GM19240 (cell line): ENCODE measurements around the gene AMPH.
"Not testable (repeated sequence)": the region's sequence is repeated elsewhere in the genome, so short reads cannot be mapped to it uniquely, and the experiment has no call there.

Source experiments
- DNase-seq: peaks from one replicate; pipeline ENCODE4 v3.0.0; 2011; ENCODE audit warnings: low spot score; ENCODE audit not compliant: insufficient read length

The AMPH gene

DNA sequence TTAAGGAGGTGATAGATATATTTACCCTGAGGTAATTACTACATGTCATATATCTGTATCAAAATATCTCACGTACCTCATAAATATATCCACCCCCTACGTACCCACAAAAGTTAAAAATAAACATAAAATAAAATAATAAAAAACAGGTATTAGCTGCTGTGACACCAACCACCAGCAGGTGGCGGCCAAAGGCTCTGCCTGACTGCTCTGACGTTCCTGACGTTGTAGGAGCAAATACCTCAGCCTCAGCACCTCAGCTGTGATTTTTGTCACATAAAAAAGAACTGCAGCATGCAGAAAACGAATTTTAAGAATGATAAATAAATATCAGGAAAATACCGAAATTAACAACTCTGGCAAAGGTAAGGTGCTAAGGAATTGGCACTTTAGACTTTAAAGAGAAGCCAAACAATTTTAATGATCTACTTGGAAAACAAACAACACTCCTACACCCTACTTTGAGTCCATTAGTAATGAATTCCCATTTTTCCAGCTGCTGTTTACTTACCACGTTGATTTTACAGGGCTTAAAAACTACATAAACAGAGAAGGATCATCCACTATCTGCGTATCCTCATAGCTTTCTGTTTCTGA, 232.3 kb downstream of the AMPH start:
- DNase-seq: peak; percentile 38

DNA sequence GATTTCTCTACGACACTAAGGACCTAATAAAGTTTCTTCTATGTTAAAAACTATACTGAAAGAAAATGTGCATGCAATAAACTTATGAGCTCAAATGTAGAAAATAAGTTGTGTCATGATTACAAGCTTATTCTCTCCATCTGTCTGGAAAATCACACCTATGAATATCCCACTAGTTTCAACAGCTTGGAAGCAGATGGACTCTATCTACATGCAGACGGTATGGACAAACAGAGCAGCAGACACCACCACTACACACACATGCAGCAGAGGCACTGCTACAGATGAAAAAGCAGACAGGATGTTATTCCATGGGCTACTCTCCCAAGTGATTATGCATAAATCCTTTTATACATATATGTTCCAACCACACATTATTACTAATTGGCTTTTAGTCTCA, 234.3 kb downstream of the AMPH start:
- DNase-seq: no peak

DNA sequence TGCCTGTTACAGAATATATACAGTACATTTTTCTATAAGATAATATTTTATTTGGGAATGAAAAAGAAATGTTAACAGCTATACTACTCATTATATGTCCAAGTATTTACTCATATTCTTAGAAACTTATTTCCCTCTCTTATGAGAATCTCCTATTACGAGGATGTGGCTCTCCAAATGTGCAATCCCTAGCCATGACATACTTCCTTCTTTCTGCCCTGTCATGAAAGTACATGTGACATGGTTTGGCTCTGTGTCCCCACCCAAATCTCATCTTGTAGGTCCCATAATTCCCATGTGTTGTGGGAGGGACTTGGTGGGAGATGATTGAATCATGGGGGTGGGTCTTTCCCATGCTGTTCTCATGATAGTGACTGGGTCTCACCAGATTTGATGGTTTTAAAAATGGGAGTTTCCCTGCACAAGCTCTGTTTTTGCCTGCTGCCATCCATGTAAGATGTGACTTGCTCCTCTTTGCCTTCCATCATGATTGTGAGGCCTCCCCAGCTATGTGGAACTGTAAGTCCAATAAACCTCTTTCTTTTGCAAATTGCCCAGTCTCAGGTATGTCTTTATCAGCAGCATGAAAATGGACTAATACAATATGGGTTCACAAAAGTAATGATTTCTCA, 235.1 kb downstream of the AMPH start:
- DNase-seq: not testable (repeated sequence)

DNA sequence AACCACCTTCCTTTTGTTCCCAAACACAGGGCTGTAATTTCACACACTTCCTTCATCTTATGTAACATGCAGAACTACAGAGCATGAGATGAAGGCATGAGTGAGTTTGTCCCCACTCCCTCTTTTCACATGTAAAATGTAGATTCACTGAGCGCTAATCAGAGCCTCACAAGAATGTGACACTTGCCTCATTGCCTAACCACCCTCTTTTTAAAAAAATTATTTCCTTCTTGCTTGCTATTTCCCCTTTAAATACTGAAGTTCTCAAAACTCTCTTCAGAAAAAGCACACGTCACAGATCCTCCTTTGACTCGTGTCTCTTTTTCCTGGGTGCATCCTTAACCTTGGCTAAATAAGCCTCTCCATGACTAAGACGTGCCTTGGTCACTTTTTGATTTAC, 236.5 kb downstream of the AMPH start:
- DNase-seq: no peak

DNA sequence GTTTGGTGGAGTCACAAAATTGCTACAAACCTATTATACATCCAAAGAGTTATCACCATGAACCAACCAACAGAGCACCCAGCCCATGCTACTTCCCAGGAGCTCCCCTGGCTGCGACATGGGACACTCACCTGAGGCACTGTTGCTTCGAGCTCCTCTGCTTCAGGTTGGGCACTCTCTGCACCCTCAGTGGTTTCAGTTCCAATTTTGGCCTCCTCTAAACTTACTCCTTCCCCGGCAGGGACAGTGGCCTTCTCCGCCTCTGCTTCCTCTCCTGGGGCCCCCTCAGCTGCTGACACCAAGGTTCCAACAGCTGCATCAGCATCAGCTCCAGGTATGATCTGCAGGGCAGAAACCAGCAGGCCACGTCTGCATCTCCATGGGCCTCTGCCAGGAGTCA, 237.3 kb downstream of the AMPH start:
- no peak for DNase-seq

DNA sequence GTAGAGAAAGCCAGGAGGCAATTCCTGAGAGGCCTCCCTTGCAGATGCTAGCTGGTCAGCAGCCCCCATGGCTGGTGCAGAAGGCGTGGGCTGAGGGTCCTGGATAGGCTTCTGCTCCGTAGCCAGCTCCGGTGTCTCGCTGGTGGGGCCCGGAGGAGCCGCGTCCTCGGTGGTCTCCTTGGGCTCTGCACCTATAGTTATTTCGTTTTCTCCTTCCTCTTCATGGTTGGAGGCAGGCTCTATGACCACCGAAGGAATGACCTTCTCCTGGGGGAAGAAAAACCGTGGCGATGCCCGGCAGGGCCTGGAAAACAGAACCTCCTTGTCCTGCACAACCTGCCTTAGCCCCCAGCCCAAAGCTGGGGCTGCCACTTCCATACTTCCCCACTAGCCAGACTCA, 239.4 kb downstream of the AMPH start:
- DNase-seq: no peak

DNA sequence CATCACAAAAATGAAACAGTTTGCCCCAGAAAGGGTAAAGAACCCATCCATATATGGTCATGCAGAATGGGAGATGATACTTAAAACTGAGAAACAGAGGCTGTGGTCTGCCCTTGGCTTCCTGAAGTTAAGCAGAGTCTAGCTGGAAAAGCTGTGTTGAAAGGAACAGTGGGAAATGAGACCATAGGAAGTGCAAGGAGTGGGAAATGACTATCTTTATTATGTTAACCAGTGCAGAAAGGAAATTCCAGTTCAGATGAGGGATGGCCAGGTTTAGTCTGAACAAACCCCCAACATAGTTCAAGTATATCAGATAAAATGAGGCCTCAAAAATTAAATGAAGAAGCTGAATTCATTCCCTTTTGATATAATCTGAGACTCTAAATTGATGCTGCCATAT, 245.5 kb downstream of the AMPH start:
- no peak for DNase-seq

DNA sequence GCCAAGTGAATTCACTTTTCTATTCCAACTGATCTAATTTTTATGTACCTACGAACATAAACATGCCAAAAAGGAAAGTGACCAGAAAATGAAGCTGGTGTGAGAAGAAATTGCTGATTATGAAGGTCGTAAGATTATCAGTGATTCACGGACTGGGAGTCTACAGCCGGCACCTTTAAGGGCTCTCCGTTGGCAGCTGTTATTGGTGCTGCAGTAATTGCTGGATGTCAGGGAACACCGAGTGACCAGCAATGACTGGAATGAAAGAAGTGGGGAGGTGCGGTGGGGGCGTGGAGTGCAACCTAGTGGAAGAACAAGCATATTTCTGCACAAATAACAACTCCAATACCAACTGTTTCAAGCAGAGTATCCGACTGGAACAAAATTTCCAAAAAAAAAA, 247.9 kb downstream of the AMPH start:
- DNase-seq: no peak

DNA sequence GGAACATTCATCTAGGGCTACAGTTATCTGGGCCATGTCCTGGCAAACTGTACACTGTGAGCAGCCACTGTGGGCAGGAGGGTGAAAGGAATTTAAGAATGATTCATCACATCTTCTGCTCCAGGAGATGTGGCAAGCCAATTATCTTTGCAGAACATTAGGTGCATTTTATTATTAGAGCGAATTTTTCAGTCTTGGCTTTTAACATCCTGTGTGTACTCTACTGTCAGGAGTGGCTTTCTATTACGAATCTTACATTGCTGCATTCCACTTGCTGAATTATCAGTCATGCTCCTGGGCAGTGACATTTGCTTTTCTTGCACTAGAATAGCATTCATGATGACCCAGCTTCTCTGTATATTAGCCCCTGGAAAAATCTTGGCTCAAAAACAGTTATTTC, 248.5 kb downstream of the AMPH start:
- no peak for DNase-seq

DNA sequence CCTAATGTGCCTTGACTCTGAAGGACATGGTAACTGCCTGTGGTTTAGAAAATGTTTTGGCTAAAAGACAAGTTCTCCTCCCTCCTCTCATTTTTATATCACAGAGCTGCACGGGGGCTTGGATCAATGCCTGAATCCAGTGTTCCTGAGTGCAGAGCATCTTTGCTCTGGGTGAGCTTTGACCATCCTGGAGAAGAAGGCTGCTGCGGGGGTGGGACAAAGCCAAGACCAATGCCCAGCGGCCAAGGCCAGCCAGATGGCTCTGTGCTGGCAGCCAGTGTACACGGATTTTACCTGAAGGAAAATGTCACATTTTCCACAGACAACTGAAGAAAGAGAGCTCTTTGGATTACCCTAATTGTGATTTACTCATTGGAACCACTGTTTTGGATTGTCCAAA, 255.7 kb downstream of the AMPH start:
- DNase-seq: no peak

DNA sequence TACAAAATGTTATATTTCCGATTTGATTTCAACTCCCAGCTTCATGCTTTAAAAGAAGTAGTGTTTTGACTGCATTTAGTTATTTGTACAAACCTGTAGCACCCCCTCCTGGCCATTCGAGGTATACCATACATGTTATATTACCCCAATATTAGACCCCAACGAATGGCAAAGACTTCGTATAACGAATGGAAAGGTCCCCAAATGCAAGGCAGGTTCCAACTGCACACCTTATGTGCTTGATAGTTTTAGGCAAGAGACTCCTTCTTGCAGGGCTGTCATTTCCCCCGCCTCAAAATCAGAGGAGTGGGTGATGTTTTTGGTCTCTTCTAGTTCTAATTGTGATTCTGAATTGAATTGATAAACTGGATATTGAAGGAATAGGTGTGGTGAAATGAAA, 256.7 kb downstream of the AMPH start:
- DNase-seq: no peak

DNA sequence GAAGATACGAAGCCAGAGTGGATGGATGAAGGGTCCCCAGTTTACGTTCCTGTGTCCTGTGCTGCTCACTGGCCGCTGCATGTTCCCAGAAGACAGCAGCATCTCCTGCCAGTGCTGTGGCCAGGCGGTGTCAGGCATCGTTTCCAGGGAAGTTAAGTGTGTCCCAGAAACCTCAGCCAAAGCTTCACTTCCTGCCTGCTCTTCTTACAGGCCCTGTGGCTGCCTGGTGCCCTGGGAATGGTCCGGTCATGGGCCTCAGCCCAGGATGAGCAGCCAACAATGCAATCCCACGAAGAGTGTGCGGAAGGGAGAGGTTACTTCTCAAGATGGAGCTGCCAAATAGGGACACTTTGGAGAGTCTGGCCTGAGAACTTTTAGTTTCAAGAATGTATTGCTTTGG, 258.0 kb downstream of the AMPH start:
- no peak for DNase-seq

DNA sequence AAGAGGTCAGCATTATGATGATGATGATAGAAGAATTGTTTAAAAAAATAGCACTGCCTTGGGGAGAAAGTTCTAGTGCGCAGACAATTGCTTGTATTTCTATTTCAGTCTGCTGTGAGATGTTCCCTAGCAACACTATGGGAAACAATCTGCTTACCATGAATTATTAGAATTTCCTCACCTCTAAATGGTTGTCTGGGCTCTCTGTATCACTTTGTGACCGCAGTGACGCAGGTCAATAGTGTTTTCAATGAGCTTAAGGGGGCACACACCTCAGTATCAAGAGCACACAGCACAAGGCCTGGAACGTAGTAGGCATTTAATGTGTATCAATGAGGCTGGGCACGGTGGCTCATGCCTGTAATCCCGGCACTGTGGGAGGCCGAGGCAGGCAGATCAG, 258.9 kb downstream of the AMPH start:
- DNase-seq: no peak

DNA sequence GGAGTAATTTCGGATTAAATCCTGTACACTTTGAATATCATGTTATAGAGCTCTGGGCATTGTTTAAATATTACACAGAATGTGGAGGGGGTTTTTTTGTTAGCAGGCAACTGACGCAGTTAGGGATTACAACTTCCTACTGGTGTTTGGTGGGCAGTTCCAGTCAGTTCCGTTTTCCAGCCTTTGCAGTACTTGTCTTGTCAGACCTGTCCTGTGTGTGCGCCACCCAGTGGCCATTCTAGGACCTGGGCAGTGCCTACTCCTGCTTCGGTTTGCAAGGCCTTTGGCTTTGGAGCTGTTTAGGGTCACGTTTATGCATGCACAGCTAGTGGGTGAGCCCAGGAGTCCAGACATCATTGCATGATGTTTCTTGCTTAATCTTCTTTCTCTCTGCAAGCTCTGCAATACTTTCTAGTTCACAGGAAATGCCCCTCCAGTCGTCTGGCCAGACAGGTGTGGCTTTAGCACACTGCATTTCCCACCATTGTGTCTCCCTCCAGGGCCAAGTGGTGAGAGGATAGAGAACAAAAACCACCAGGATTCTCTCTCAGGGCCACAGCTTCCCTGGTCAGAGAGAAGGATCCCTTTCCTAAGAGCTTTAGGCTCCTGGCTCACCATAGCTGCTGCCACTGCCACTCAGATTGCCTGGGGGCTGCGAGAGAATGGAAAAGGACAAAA, 261.2 kb downstream of the AMPH start:
- peak; percentile 31 for DNase-seq

DNA sequence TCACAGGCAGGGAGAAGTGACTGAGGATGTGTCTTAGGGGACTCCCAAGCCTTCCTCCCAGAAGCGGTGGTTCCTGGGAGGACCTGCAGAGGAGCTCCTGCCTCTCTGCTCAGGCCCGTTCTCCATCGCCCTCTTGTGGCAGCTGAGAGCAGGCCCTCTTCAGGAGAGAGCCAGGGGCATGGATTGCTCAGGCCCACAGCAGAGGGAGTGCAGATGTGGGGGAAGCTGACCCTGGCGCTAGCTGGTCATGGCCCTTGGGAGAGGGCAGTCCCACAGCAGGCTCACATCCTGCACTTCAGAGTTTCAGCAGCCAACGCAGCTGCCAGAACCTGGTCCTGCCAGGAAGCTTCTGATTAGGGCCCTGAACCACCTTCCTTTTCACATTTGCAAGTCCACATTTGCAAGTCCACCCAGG, 263.0 kb downstream of the AMPH start:
- DNase-seq: peak; percentile 30

DNA sequence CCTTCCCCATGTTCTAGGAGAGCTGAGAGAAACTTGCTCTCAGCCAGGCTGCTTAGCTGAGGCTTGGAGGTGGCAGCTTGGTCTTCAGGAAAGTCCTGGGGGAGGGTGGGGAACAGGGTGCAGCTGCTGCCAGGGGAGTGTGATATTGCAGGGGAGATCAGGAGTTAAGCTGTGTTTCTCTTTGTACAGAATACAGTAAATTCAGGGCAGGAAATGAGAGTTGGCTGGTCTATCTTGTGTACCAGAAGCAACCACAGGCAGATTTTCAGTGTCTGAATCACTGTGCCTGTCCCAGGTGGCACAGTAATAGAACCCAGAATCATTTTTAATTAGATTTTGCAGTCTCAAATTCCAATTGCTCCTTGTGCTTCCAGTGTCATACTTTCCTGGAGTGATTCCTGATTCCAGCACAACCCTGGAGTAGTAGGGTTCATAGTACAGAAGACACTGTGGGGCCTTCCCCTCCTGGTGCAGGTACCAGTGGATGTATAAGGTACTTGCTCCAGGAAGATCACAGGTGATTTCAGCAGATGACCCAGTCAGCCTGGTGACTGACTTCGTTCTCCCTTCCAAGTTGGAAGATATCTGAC, 263.8 kb downstream of the AMPH start:
- DNase-seq: no peak

DNA sequence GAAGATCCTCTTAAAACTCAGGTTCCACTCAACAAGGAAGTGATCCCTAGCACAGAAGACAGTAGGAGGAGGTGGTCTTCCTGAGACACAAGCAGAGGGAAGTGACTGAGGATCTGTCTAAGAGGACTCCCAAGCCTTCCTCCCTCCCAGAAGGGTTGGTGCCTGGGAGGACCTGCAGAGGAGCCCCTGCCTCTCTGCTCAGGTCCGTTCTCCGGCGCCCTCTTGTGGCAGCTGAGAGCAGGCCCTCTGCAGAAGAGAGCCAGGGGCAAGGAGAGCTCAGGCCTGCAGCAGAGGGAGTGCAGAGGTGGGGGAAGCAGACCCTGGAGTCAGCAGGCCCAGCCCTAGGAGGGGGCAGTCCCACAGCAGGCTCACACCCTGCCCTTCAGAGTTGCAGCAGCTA, 267.8 kb downstream of the AMPH start:
- DNase-seq: not testable (repeated sequence)

DNA sequence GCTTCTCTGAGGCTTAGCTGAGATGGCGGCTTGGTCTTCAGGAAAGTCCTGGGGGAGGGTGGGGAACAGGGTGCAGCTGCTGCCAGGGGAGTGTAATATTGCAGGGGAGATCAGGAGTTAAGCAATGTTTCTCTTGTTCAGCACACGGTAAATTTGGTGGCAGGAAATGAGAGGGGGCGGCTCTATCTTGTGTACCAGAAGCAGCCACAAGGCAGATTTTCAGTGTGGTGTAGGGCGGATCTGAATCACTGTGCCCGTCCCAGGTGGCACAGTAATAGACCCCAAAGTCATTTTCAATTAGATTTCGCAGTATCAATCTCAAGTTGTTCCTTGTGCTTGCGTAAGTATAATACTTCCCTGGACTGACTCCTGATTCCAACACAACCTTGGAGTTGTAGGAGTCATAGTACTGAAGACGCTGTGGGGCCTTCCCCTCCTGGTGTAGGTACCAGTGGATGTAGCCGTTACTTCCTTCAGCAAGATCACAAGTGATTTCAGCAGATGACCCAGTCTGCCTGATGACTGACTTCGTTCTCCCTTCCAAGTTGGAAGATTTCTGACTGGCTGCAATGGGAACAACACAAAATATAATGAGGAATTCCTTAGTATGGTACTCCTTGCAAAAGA, 268.4 kb downstream of the AMPH start:
- not testable (repeated sequence) for DNase-seq

DNA sequence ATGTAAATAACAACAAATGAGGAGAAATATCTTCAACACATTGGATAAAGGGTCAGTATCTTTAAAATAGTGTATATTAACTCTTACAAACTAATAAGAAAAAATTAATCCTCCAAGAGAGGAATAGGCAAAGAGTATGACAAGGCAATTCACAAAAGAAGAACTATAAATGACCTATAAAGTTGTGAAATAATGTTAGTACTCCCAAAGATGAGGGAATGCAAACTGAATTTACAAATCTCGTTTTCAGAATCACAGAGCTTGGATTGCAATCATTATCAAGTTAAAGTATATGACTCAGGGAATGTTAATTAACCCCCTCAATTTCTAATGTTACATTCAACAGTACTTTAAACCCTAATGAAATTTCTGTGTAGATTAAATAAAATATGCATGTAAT, 270.4 kb downstream of the AMPH start:
- no peak for DNase-seq

DNA sequence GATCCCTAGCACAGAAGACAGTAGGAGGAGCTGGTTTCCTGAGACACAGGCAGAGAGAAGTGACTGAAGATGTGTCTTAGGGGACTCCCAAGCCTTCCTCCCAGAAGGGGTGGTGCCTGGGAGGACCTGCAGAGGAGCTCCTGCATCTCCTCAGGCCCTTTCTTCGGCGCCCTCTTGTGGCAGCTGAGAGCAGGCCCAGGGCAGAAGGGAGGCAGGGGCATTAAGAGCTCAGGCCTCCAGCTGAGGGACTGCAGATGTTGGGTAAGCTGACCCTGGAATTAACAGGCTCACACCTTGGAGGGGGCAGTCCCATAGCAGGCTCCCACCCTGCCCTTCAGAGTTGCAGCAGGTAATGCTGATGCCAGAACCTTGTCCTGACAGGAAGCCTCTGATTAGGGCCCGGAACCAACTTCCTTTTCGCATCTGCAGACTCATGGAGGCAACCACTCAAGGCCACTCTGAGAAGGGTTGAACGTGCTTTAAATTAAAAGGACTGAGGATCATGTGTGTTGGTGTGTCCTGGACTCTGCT, 272.0 kb downstream of the AMPH start:
- DNase-seq: not testable (repeated sequence)

DNA sequence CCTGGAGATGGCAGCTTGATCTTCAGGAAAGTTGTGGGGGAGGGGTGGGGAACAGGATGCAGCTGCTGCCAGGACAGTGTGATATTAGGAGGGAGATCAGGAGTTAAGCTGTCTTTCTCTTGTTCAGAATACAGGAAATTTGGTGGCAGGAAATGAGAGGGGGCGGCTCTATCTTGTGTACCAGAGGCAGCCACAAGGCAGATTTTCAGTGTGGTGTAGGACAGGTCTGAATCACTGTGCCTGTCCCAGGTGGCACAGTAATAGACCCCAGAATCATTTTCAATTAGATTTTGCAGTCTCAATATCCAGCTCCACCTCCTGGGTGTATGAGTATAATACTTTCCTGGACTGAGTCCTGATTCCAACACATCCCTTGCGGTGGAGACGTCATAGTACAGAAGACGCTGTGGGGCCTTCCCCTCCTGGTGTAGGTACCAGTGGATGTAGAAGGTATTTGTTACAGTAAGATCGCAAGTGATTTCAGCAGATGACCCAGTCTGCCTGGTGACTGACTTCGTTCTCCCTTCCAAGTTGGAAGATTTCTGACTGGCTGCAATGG, 272.8 kb downstream of the AMPH start:
- DNase-seq: not testable (repeated sequence)
